Heart right ventricle (tissue), 16 donors: ENCODE data around the gene TMEM217. TPM values are rescaled to one million over a fixed set of nuclear protein-coding genes. Genes with fewer than 3 reads are reported as not detected.

Source experiments
- ATAC-seq, 8 donors: fragments of 200-7000 bp; cut with Tn5 transposase; one replicate each; pipeline ENCODE4 v1.9.1; 2020; ENCODE audit warnings: mild to moderate bottlenecking in 8 of 8, moderate library complexity in 8 of 8, moderate number of reproducible peaks in 1 of 8
- DNase-seq, 2 donors: peaks; one replicate each; pipeline ENCODE4 v3.0.0-alpha.2; 2020
- H3K27ac ChIP-seq, 10 donors: fragments of 200-600 bp; sonication (generic) in 2 of 10; one replicate each; pipeline versions ENCODE4 v1.5.0 to v1.8.0; 2020 to 2022; ENCODE audit warnings: mild to moderate bottlenecking in 3 of 10
- H3K27me3 ChIP-seq, 7 donors: fragments of 200-600 bp; one replicate each; pipeline ENCODE4 v1.8.0; 2021 to 2022; ENCODE audit warnings: mild to moderate bottlenecking in 2 of 7
- H3K36me3 ChIP-seq, 9 donors: fragments of 200-600 bp; sonication (generic) in 1 of 9; one replicate each; pipeline versions ENCODE4 v1.5.0 to v1.8.0; 2020 to 2022; ENCODE audit warnings: mild to moderate bottlenecking in 2 of 9
- H3K4me1 ChIP-seq, 9 donors: fragments of 200-600 bp; sonication (generic) in 1 of 9; one replicate each; pipeline versions ENCODE4 v1.5.0 to v1.8.0; 2020 to 2022; ENCODE audit warnings: mild to moderate bottlenecking in 4 of 9
- H3K4me3 ChIP-seq, 10 donors: fragments of 200-600 bp; sonication (generic) in 2 of 10; one replicate each; pipeline versions ENCODE4 v1.5.0 to v1.8.0; 2020 to 2022; ENCODE audit warnings: mild to moderate bottlenecking in 7 of 10, moderate library complexity in 2 of 10
- H3K9me3 ChIP-seq, 11 donors: fragments of 200-600 bp in 10 of 11; sonication (generic) in 2 of 11; one replicate each; pipeline versions ENCODE4 v1.5.0 to v1.8.0; 2013 to 2022; ENCODE audit warnings: mild to moderate bottlenecking in 2 of 11, control low read depth in 1 of 11, moderate library complexity in 1 of 11
- CTCF ChIP-seq, 9 donors: fragments of 200-600 bp; sonication (generic) in 2 of 9; IDR thresholded peaks; one replicate each; pipeline versions ENCODE4 v1.5.0 to v1.8.0; 2021 to 2022; ENCODE audit warnings: antibody characterized with exemption in 9 of 9, mild to moderate bottlenecking in 5 of 9, moderate library complexity in 1 of 9
- WGBS, 2 donors: extraction: QIAGEN DNeasy Blood & Tissue Kit; methylation state at CpG; one replicate each; pipeline ENCODE4 v1.1.7; 2013; ENCODE audit warnings: inconsistent platforms in 1 of 2; 5-methylcytosine and 5-hydroxymethylcytosine counted together
- intact Hi-C, 10 donors: fragments of 100-400 bp; cut with DNase I; formaldehyde crosslinking; loops; one replicate each; pipeline versions ENCODE4 v1.11.1 to v1.14.2; 2022
- polyA plus RNA-seq, 2 donors: library from polyadenylated mRNA; stranded (reverse); fragments of 200-250 nt; gene quantifications; one replicate each; pipeline ENCODE4 v1.2.3, GENCODE V29; 2013
- total RNA-seq, 10 donors: library from RNA; stranded (reverse); fragmentation: NEBNext Ultra II Directional in 3 of 10; extraction: Animal tissue kit (Norgen Biotek cat#: 25700) in 3 of 10; gene quantifications; one replicate each; pipeline versions ENCODE4 v1.2.1 to v1.2.4, GENCODE V29; 2021 to 2023
- donor health status: Arrhythmogenic right ventricular cardiomyopathy.
- donor health status: ischemic (EF 13 %, LVEDD 7.1; RV severe dilation, severe dysfunction).
- donor health status: healthy with polysubstance abuse.
- donor health status: DM: no; HTN: yes; CAD: no.
- donor health status: DM: no; HTN: no; CAD: no.
- donor health status: ischemic (EF 25% LVEDD 6.9; RV normal size, moderate dysfunction).
- donor health status: ischemic (EF 25% LVEDD 5.7; RV mildly dilated, moderate dysfunction).
- donor health status: healthy.
- donor health status: DM: yes; HTN: yes; CAD: no.
- donor health status: Ischemic cardiomyopathy.
- donor health status: ischemic (EF 35%, LVEDD 5.7; RV mildly dilated, moderate dysfunction).
- donor health status: nonischemic (EF 11% LVEDD 7.7; RV severe dilation, severe dysfunction).
- donor health status: DM: yes; HTN: yes; CAD: no.
- donor health status: PGD.
- donor health status: ischemic (EF 29% LVEDD 5.4; RV normal size, mild dysfunction).
- donor health status: nonischemic (EF 23%, LVEDD 6.1; RV moderate dilation, normal function).

TMEM217 gene
- total and polyA plus RNA-seq, 12 donors: 0.20 to 1.1 (median 0.41) TPM; not detected in 2

- no peak for TF ChIP-seq CTCF (IDR thresholded peaks at IDR 0.05)
- peaks cover 0 to 37% (median 25%) of the 10 kb centered on the region in 9 donors for H3K4me1 ChIP-seq
- 43 to 59% methylated on average over 2 of the region's 2 CpGs for WGBS, 2 donors
- H3K4me3 ChIP-seq: peak overlapping the region in 4 of 10 donors; percentile 70 to 98 (median 85)
- no peaks in the 10 kb centered on the region for H3K9me3 ChIP-seq
- peaks cover 0 to 3% (median 0%) of the 10 kb centered on the region in 9 donors for H3K36me3 ChIP-seq
- no peaks in the 10 kb centered on the region for H3K27me3 ChIP-seq
- ATAC-seq (no peak), DNase-seq (no peak)
- H3K27ac ChIP-seq: peak overlapping the region in 6 of 10 donors; percentile 24 to 98 (median 94)
- intact Hi-C loops: no loop called here
Measured at GRCh38 chr6:37259191-37259590, 1.2 kb upstream of the TMEM217 start.

GRCh38 chr6:37258405-37259105 lies 611 bp upstream of the TMEM217 start:
- 17 to 19% methylated on average over 11 of the region's 11 CpGs for WGBS, 2 donors
- Histone ChIP-seq H3K4me3 (peak overlapping the region; percentile 70 to 98 (median 89)), H3K36me3 (peaks cover 0 to under 1% (median 0%) of the 10 kb centered on the region in 9 donors), H3K27ac (peak overlapping the region in 9 of 10 donors; percentile 79 to 98 (median 94)), H3K4me1 (peaks cover 0 to 37% (median 25%) of the 10 kb centered on the region in 9 donors), H3K27me3 (no peaks in the 10 kb centered on the region), H3K9me3 (no peaks in the 10 kb centered on the region)
- ATAC-seq (peak in 1 of 8 donors; percentile 1), DNase-seq (no peak)
- intact Hi-C loops: no loop called here
- no peak for TF ChIP-seq CTCF (IDR thresholded peaks at IDR 0.05)

- intact Hi-C loops: no loop called here
- H3K27me3 ChIP-seq: no peaks in the 10 kb centered on the region
- H3K27ac ChIP-seq: peak overlapping the region in 7 of 10 donors; percentile 79 to 98 (median 94)
- TF ChIP-seq CTCF (IDR thresholded peaks at IDR 0.05): no peak
- peak overlapping the region; percentile 70 to 98 (median 89) for H3K4me3 ChIP-seq
- ATAC-seq (no peak), DNase-seq (no peak)
- H3K4me1 ChIP-seq: peaks cover 0 to 33% (median 21%) of the 10 kb centered on the region in 9 donors
- 0 to 2% methylated on average over 9 of the region's 9 CpGs for WGBS, 2 donors
- no peaks in the 10 kb centered on the region for H3K9me3 ChIP-seq
- H3K36me3 ChIP-seq: no peaks in the 10 kb centered on the region
Measured at GRCh38 chr6:37257320-37257633, 667 bp downstream of the TMEM217 start.

GRCh38 chr6:37256692-37257319 lies 1.1 kb downstream of the TMEM217 start:
- Histone ChIP-seq H3K27me3 (no peaks in the 10 kb centered on the region), H3K27ac (peak overlapping the region in 3 of 10 donors; percentile 94 to 98 (median 97)), H3K9me3 (no peaks in the 10 kb centered on the region), H3K4me1 (peaks cover 0 to 33% (median 21%) of the 10 kb centered on the region in 9 donors), H3K36me3 (no peaks in the 10 kb centered on the region), H3K4me3 (peak overlapping the region in 9 of 10 donors; percentile 70 to 98 (median 88))
- 53 to 54% methylated on average over 12 of the region's 12 CpGs for WGBS, 2 donors
- no peak for ATAC-seq
- DNase-seq: no peak
- intact Hi-C loops: no loop called here
- TF ChIP-seq CTCF (IDR thresholded peaks at IDR 0.05): no peak
